Stimulated activated CD8-positive, alpha-beta memory T cell treated with anti-CD3 and anti-CD28 coated beads, Interleukin-4, amount 100 ng/mL, for 4 hours (primary cell): ENCODE results near the gene VAV2.
"Not testable (repeated sequence)": the region's sequence is repeated elsewhere in the genome, so short reads cannot be mapped to it uniquely, and the experiment has no call there.

Experiments
- DNase-seq, 2 donors: peaks; one replicate each; pipeline ENCODE4 v3.0.0-alpha.2; 2020; ENCODE audit warnings: low read depth in 2 of 2, low spot score in 1 of 2

The VAV2 gene

GRCh38 chr9:133996531-133997520, 4.7 kb upstream of the VAV2 start:
- DNase-seq, result no peak

DNA sequence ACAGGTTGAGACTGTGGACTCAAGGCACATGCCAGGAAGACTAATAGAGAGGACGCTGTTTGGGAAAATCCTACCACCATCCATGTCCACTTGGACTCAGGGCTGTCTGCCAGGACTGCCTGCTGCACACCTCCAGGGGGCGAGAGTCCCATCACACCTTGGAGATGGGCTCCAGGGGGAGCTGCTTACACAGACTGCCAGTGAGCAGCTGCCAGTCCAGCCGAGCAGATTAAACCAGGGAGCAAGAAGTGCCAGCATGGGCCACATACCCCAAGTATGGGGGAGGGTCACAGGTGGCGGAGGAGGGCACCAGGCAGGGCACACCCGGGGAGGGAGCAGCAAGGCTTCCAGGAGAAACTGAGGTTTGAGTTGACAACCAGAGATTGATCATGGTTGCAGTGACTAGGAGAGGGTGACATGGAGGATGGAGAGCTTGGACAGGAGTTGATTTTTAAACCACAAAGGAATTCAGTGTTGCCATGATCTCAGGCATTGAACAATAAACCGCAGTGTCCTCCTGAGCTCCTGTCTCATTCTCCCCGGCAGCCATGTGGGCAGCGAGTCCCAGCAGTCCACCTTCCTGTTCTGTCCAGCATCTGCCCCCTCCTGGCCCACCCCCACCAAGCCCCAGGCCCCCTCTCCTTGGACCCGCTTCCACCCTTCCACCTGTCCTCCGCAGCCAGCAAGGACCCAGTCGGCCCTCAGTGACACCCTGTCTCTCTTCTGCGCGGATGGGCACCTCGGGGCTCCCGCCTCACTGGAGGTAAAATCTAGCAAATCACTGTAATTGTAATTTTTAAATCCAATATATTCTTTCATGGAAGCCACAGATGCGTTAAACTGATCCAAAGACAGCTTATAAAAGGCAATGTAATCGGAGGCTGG, 3.1 kb upstream of the VAV2 start:
- DNase-seq, result no peak

DNA sequence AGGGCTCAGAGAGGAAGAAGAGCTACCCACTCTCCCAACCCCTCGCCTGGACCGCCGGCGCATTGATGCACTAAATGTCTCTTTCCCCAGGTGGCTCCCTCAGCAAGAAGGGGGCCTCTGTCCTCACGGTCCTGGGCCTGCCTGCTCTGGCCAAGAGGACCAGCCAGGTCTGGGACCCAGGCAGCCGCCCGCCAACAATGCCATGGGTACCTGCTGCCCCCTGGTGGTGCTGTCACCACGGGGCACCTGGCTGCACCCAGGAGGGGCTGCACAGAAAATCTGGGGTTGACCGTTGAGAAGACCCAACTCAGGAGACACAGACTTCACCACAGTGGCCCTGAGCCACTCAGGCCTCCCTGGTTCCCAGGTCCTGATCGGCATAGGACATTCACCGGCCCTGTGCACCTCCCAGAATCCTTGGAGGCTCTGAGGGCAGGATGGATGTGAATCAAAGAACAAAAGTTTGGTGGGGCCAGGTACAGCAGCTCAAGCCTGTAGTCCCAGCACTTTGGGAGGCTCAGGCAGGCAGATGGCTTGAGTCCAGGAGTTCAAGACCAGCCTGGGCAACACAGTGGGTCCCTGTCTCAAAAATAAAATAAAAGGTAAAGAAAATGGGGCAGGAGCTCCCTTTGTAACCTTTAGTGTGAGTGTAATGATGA, 2.4 kb upstream of the VAV2 start:
- DNase-seq, result peak; percentile 46 to 63

DNA sequence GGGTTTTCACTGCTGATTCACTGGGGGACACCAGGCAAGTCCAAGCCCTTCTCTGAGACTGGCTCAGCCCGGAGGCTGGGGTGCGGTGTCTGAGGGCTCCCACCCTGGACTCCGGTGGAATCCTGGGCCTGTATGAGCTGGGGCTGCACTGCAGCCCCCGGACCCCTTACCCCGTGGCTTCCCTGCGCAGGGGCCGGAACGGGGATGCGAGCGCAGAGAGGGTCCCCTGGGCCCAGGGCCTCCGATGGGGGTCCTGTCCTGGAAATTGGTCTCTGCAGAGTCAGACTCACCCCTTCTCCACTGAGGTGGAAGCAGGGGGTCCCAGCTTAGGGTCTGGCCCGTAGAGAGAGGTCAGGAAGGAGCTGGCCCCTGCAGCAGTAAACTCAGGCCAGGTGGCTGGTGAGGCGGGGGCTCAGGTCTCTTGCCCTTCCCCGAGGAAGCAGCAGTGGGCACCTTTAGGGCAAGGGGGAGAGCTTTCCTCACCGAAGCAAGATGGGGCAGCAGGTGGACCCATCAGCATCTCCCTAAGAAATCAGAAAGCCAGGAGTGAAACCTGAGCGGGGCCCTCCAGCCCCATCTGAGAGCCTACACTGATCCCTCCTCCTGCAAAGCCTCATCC, 1.6 kb upstream of the VAV2 start:
- DNase-seq, result no peak

DNA sequence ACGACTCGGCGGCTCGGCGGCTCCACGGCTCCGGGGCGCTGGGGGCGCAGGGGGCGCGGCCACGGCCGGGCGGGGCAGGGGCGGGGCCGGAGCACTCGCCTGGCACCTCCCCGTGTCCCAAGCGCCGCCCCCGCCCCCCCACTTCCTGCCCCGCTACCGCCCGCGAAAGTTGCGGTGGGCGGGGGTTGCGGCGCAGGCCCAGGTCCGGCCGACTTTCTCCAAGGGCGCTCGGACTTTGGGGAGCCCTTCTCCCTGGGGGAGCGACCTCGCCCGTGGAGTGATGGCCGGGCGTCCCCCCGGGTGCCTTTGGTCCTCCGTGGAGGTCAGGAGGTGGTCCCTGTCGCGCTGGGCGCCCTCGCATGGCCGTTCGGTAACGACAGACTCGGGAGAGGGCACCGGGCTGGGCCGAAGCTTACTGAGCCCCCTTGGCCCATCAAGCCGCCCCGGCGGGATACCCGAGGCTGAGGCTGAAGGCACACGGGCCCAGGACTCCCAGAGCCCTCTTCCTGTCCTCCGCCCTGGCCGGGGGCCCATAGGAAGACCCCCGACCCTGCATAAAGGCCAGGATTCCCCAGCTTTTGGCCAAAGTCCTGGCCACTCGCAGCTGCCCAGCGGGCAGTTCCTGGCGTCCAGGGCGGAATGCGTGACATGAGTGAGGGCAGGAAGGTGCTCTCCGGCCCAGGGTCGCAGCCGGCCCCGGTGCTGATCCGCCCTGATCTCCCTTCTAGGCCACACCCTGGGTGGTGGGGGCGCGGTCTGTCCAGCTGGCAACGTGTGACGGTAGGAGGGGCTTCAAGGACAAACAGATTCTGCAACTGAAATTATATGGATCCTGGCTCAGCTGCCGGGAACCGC, 883 bp upstream of the VAV2 start:
- DNase-seq, result peak; percentile 45 to 57

GRCh38 chr9:133991214-133991921, 756 bp downstream of the VAV2 start:
- no peak for DNase-seq

DNA sequence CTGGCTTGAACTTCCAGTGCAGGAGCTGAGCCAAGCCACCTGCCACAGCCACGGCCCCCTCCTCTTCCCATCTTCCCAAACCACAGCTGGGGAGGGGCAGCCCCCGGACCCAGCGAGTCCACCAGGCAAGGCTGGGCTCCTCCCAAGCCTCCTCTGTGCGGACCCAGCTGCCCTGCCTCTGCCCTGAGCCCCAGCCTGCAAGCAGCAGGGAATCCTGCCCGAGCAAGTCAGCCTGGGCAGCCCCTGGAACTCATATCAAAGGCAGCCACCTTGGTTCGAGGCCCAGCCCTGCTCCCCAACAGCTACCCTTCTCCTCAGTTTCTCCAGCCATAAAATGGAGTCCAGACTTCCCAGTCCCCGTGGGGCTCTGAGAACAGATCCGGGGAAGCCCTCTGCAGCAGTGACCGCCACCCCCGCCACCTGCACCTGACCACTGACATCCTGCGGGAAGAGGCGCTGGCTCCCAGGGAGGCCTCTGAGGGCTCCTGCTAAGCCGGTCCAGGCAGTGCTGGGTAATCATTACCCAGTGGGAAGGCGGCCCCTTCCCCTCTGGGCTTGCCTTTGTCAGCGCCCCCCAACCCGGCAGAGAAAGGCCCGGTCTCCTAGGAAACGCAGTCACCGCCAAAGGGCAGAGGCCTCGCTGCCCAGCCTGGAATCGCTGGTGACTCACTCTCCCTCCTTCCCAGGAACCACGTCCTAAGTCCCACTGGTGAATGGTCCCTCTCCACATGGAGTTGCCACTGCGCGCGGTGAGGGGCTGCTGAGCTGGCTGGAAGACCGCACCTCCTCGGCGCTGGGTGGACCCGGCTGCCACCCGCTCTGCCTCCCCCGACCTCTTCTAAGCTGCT, 1.5 kb downstream of the VAV2 start:
- DNase-seq, result no peak

DNA sequence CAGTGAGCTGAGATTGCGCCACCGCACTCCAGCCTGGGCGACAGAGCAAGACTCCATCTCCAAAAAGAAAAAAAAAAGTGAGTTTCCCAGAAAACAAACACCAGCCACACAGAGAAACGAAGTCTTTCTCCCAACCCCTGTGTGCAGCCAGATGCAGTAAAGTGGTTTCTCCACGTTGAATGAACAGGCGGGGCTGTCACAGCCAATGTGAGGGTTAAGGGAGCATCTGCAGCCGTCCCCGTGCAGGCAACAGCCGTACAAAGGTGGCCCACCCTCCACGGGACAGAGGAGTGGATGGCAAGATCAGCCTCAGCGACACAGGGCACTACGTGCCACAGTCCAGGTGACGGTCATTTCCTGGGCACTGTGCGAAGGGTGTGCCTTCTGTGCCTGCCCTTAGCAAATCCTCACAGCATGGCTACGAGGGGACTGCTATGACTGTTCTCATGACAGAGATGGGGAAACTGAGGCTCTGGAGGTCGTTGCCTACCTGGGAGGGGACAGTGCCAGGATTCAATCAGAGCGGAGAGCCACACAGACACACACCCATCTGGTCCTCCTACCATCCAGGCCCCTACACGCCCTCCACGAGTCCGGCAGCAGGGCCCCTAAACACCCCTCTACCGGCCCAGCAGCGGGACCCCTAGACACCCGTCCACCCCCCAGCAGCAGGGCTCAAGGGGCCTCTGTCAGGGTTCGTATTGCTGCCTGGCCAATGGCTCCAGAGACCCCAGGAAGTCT, 2.3 kb downstream of the VAV2 start:
- no peak for DNase-seq

DNA sequence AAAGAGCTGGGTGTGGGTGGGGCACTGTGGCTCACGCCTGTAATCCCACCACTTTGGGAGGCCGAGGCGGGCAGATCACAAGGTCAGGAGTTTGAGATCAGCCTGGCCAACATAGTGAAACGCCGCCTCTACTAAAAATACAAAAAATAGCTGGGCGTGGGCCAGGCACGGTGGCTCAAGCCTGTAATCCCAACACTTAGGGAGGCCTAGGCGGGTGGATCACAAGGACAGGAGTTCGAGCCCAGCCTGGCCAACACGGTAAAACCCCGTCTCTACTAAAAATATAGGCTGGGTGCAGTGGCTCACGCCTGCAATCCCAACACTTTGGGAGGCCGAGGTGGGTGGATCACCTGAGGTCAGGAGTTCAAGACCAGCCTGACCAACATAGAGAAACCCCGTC, 3.4 kb downstream of the VAV2 start:
- not testable (repeated sequence) for DNase-seq

DNA sequence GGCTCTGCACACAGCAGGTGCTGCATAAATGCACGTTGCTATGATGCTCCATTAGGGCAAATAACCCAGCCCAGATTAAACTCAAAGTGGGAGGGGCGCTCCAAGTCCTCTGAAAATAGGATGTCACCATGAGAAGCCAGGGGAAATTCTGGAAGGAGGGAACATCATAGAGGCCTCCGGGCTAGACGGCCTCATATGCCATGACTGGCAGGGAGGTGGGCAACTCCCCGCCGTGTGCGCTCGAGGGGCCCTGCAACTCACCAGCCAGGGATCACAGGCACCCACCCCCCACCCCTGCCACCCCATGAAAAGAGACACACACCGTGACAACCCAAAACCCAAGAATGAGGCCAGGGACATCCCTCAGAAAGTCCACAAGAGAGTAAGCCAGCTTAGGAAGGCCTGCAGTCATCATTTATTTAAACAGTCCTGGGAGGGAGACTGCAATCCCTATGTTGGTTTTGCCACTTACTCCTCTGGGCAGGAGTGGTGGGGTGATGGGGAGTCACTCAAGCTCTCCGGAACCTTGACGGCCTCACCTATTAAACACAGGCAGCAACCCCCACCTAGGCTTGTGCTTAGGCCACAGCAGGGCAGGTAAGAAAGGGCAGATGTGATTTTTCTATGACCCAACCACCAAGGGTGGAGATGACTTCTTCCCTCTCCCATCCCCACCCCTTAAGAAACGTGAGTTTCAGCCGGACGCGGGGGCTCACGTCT, 4.0 kb downstream of the VAV2 start:
- no peak for DNase-seq

DNA sequence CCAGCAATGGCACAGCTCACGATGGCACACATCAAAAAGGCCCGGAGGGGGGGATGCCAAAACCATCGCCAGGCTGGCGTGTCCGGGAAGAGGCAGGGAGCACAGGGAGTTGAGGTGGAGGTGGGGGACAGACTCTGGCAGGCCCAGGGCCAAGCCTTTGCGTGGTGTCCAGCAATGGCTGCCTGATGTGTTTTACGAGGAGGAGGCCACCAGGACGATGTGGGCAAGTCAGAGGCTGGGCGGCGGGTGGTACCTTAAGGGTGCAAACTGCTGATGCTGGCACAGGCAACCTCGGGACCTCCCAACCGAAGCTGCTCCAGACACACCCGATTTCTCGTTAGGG, 4.7 kb downstream of the VAV2 start:
- DNase-seq, result no peak

DNA sequence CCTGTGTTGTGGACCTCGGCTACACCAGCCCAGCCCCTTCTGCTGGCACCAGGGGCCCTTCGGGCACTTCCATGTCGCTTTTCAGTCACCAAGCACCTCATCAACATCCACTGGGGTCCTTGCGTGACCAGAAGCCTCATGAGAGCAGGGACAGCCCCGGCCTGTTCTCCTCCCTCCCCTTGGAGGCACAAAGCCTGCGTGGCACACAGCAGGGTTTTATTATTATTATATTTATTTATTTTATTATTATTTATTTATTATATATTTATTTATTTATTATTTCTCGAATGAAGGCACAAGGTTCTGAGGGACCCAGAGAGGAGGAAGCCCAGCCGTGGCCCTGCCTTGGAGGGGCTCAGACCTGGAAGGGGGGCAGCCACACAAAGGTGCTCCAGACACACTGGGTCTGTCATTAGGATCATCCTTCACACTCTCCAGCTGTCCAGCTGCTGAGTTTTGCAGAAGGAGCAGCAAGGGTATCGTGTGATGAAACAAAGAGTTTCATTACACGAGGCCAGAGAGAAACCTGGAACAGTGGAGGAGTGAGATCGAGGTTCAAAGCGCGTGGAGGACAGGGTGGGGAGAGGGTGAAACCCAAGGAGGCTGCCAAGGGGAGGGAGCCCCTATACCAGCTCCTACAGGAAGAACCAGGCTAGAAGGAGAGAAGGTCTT, 5.2 kb downstream of the VAV2 start:
- DNase-seq, result no peak

- DNase-seq, result no peak
Measured at GRCh38 chr9:133986061-133986460, 6.1 kb downstream of the VAV2 start.

DNA sequence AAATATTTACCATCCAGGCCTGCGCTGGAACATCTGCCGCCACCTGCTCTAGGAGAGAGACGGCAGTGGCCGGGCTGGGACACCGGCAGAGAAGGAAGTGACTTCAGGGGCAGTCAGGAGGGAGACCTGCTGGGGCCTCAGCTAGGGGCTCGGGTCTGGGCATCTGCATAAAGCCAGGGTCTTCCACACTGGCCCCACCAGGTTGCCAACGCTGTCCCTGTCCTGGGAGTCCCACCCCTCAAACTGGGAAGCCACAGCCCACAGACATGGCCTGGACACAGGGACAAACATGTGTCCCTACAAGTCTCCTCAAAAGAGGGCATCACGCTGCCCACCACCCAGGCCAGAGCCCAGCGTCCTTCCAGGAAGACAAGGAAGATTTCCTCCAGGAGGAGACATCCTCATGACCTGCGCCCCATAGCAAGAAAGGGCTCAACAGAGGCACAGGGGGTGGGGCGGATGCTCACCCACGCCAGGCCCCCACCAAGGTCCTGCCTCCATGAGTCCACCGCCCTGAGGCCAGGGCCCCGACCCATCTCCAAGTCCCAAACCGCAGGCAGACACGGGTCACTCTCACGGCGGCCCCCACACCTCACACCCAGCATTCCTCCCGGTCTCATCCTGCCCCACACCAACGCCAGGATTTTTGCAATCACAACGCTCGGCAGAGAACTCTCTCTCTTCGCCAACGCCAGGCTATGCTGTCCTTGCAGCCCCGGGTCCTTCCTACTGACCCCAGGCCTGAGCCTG, 9.0 kb downstream of the VAV2 start:
- no peak for DNase-seq

GRCh38 chr9:133981958-133982681, 10.0 kb downstream of the VAV2 start:
- no peak for DNase-seq
